Measurements from ENCODE around the gene C1orf21. TPM values are rescaled to one million over a fixed set of nuclear protein-coding genes. Genes with fewer than 3 reads are reported as not detected.

C1orf21 gene
- total RNA-seq, 4 donors from 2014 or later: 36.3 to 115 (median 79.4) TPM

DNA sequence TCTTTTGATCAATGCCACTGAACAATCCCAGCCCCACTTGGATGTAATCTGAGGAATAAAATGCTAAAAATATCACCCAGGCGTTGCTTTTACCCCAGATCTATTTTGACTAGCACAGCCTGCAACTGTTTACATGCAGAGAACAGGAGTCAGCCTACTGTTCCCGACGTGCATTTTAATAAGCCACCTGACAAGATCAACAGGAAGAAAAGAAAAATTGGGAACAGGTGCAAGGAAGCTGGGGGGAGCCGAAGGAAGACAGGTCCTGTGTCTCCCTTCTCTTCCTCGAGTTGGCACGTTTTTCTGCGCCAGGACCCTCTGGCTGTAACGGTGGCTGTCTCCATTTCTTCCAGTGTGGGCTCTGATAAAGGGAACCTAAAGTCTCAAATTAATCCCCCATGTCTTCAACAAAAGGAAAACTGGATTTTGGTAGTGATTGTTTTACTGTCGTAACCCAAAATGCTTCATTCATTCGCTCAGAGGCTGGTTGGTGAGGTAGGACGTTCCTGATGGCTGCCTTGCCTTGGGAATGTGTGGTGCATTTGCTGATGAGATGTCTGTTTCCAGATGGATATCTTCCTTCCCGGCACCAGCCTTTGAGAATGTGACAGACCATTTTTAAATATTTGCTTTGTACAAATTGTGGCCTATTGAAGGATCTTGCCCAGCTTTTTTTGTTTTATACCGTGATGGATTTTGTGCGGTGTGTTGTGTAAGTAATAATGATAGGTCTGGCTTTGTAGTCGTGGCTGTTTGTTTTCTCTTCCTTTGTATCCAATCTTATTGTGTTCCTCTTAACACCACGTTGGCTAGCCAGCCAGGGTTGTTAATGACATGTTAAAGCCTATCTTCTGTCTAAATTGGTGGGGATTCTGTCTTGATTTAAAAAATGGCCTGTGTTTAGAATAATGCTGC lies 117.5 kb downstream of the C1orf21 start:
- no peak overlapping the region for H3K27ac ChIP-seq
- no peaks in the 10 kb centered on the region for H3K27me3 ChIP-seq
- DNase-seq: no peak
- no peaks in the 10 kb centered on the region for H3K9me3 ChIP-seq
- H3K36me3 ChIP-seq: no peaks in the 10 kb centered on the region
- peaks cover 0 to 22% (median 2%) of the 10 kb centered on the region in 4 donors for H3K4me1 ChIP-seq
- TF ChIP-seq POLR2A (IDR thresholded peaks at IDR 0.05): no peak
- TF ChIP-seq, protein P1, sequence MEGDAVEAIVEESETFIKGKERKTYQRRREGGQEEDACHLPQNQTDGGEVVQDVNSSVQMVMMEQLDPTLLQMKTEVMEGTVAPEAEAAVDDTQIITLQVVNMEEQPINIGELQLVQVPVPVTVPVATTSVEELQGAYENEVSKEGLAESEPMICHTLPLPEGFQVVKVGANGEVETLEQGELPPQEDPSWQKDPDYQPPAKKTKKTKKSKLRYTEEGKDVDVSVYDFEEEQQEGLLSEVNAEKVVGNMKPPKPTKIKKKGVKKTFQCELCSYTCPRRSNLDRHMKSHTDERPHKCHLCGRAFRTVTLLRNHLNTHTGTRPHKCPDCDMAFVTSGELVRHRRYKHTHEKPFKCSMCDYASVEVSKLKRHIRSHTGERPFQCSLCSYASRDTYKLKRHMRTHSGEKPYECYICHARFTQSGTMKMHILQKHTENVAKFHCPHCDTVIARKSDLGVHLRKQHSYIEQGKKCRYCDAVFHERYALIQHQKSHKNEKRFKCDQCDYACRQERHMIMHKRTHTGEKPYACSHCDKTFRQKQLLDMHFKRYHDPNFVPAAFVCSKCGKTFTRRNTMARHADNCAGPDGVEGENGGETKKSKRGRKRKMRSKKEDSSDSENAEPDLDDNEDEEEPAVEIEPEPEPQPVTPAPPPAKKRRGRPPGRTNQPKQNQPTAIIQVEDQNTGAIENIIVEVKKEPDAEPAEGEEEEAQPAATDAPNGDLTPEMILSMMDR (IDR thresholded peaks at IDR 0.05): no peak
- no peak overlapping the region for H3K4me3 ChIP-seq

- Histone ChIP-seq H3K36me3 (peaks cover 0 to 3% (median 0%) of the 10 kb centered on the region in 3 donors), H3K9me3 (no peaks in the 10 kb centered on the region), H3K27me3 (no peaks in the 10 kb centered on the region), H3K4me1 (peaks cover 0 to 22% (median 2%) of the 10 kb centered on the region in 4 donors), H3K4me3 (no peak overlapping the region), H3K27ac (no peak overlapping the region)
- TF ChIP-seq POLR2A (IDR thresholded peaks at IDR 0.05): no peak
- TF ChIP-seq, protein P1 (IDR thresholded peaks at IDR 0.05): no peak
- DNase-seq: no peak
These were observed 118.1 kb downstream of the C1orf21 start for GRCh38 chr1:184504955-184505338.

- DNase-seq: no peak
- Histone ChIP-seq H3K4me3 (no peak overlapping the region), H3K9me3 (no peaks in the 10 kb centered on the region), H3K36me3 (peaks cover 0 to 11% (median 0%) of the 10 kb centered on the region in 3 donors), H3K27ac (no peak overlapping the region), H3K4me1 (peaks cover 0 to 22% (median 2%) of the 10 kb centered on the region in 4 donors), H3K27me3 (no peaks in the 10 kb centered on the region)
- TF ChIP-seq, protein P1 (IDR thresholded peaks at IDR 0.05): no peak
- TF ChIP-seq POLR2A (IDR thresholded peaks at IDR 0.05): no peak
These were observed 119.7 kb downstream of the C1orf21 start for GRCh38 chr1:184506481-184506880.

DNA sequence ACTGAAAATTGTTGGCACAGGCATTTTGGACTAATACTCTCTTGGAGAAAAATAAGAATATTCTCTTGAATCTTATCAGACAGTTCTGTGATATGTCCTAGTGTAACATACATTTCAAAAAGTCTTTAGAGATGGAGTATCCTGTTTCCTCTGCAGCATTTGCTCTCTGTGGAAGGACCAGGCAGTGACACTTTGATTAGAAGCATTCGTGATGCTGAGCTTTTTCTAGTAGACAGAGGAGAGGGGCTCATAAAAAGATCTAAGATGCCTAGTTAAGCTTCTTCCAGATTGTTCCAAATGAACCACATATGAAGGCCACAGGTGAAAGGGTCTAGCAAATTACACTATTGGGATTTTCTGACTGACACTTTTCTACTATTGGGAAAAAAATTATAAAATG lies 120.3 kb downstream of the C1orf21 start:
- Histone ChIP-seq H3K27me3 (no peaks in the 10 kb centered on the region), H3K4me1 (peaks cover 0 to 22% (median 2%) of the 10 kb centered on the region in 4 donors), H3K36me3 (peaks cover 0 to 11% (median 0%) of the 10 kb centered on the region in 3 donors), H3K9me3 (no peaks in the 10 kb centered on the region), H3K27ac (peak overlapping the region in 1 of 4 donors; percentile 42), H3K4me3 (no peak overlapping the region)
- TF ChIP-seq POLR2A (IDR thresholded peaks at IDR 0.05): no peak
- TF ChIP-seq, protein P1 (IDR thresholded peaks at IDR 0.05): no peak
- DNase-seq: no peak

DNA sequence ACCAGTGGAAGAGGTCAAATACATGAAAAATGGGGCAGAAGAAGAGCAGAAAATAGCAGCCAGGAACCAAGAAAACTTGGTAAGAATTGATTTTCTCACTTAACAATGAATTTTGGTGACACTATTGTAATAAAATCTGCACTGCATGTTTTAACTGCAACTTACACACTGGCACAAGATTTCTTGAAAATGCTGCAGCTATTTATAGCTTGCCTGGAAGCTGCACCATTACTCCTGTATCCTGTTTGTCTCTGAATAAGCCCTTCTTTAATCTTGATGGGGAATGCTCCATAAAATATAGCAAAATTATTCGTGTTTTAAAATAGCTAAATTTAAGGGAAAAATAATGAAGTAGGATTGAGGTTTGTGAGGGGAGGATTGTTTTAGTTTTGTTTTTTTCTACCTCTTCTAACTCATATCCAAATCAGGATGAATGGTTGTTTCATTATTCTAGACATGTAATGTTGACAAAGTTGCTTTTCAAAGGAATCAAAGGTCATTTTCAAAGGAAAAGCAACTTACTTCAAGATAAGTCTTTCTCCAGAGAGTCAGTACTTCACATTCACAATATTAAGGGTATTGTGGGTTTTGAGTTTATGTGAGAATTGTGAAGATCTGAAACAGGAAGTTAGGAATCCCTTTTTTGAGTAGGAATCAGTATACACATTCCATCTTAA lies 120.9 kb downstream of the C1orf21 start:
- TF ChIP-seq, protein P1 (IDR thresholded peaks at IDR 0.05): no peak
- H3K9me3 ChIP-seq: no peaks in the 10 kb centered on the region
- no peaks in the 10 kb centered on the region for H3K27me3 ChIP-seq
- no peak overlapping the region for H3K4me3 ChIP-seq
- no peak for DNase-seq
- peaks cover 0 to 11% (median 0%) of the 10 kb centered on the region in 3 donors for H3K36me3 ChIP-seq
- peaks cover 0 to 22% (median 2%) of the 10 kb centered on the region in 4 donors for H3K4me1 ChIP-seq
- H3K27ac ChIP-seq: peak overlapping the region in 1 of 4 donors; percentile 42

Measured in Peyer's patch (tissue), 4 donors.